Measurements from ENCODE around the gene PLEKHA6. TPM values are rescaled to one million over a fixed set of nuclear protein-coding genes. Genes with fewer than 3 reads are reported as not detected.
"Not testable (repeated sequence)": the region's sequence is repeated elsewhere in the genome, so short reads cannot be mapped to it uniquely, and the experiment has no call there.

PLEKHA6 gene
- total RNA-seq, 1 donor from 2014 or later = 27.9 TPM

- intact Hi-C loops (cut with DNase I) = loop anchor here (1.0 to 5.0 kb wide), 2 partner anchors 49 to 105 kb away; no protein-coding TSS in a partner anchor
- DNase-seq (ENCODE audit: low spot score) = no peak
Measured at GRCh38 chr1:204258213-204259115, 101.3 kb downstream of the PLEKHA6 start.

GRCh38 chr1:204257446-204257845, 102.3 kb downstream of the PLEKHA6 start:
- intact Hi-C loops (cut with DNase I) = loop anchor here (5.0 kb wide), 1 partner anchor 50 kb away; no protein-coding TSS in a partner anchor
- DNase-seq (ENCODE audit: low spot score) = no peak

GRCh38 chr1:204256531-204256930, 103.2 kb downstream of the PLEKHA6 start:
- DNase-seq (ENCODE audit: low spot score) = no peak
- intact Hi-C loops (cut with DNase I) = loop anchor here (5.0 kb wide), 1 partner anchor 51 kb away; no protein-coding TSS in a partner anchor

GRCh38 chr1:204255966-204256365, 103.8 kb downstream of the PLEKHA6 start:
- intact Hi-C loops (cut with DNase I) = loop anchor here (5.0 kb wide), 1 partner anchor 51 kb away; no protein-coding TSS in a partner anchor
- no peak for DNase-seq (ENCODE audit: low spot score)

GRCh38 chr1:204255225-204255624, 104.5 kb downstream of the PLEKHA6 start:
- DNase-seq (ENCODE audit: low spot score) = no peak
- intact Hi-C loops (cut with DNase I) = loop anchor here (5.0 kb wide), 1 partner anchor 52 kb away; no protein-coding TSS in a partner anchor

GRCh38 chr1:204254031-204254661, 105.6 kb downstream of the PLEKHA6 start:
- no peak for DNase-seq (ENCODE audit: low spot score)
- intact Hi-C loops (cut with DNase I) = no loop called here

- intact Hi-C loops (cut with DNase I) = no loop called here
- DNase-seq (ENCODE audit: low spot score) = no peak
Measured at GRCh38 chr1:204251926-204252689, 107.6 kb downstream of the PLEKHA6 start.

GRCh38 chr1:204251286-204251685, 108.4 kb downstream of the PLEKHA6 start:
- intact Hi-C loops (cut with DNase I) = no loop called here
- DNase-seq (ENCODE audit: low spot score) = no peak

GRCh38 chr1:204250428-204251030, 109.2 kb downstream of the PLEKHA6 start:
- intact Hi-C loops (cut with DNase I) = no loop called here
- DNase-seq (ENCODE audit: low spot score) = no peak

- DNase-seq (ENCODE audit: low spot score) = no peak
- intact Hi-C loops (cut with DNase I) = no loop called here
Measured at GRCh38 chr1:204249736-204250427, 109.8 kb downstream of the PLEKHA6 start.

- intact Hi-C loops (cut with DNase I) = no loop called here
- DNase-seq (ENCODE audit: low spot score) = no peak
Measured at GRCh38 chr1:204248954-204249353, 110.8 kb downstream of the PLEKHA6 start.

- no peak for DNase-seq (ENCODE audit: low spot score)
- intact Hi-C loops (cut with DNase I) = no loop called here
Measured at GRCh38 chr1:204246876-204247275, 112.9 kb downstream of the PLEKHA6 start.

- intact Hi-C loops (cut with DNase I) = no loop called here
- DNase-seq (ENCODE audit: low spot score) = no peak
Measured at GRCh38 chr1:204242920-204243319, 116.8 kb downstream of the PLEKHA6 start.

- intact Hi-C loops (cut with DNase I) = no loop called here
- DNase-seq (ENCODE audit: low spot score) = no peak
Measured at GRCh38 chr1:204241914-204242313, 117.8 kb downstream of the PLEKHA6 start.

GRCh38 chr1:204241050-204241449, 118.7 kb downstream of the PLEKHA6 start:
- intact Hi-C loops (cut with DNase I) = no loop called here

GRCh38 chr1:204240233-204240632, 119.5 kb downstream of the PLEKHA6 start:
- intact Hi-C loops (cut with DNase I) = no loop called here
- no peak for DNase-seq (ENCODE audit: low spot score)

More at GRCh38 chr1:204241050-204241449, 118.7 kb downstream of the PLEKHA6 start:
- no peak for DNase-seq (ENCODE audit: low spot score)

GRCh38 chr1:204239401-204239800, 120.3 kb downstream of the PLEKHA6 start:
- intact Hi-C loops (cut with DNase I) = not testable (repeated sequence)

GRCh38 chr1:204238520-204238919, 121.2 kb downstream of the PLEKHA6 start:
- DNase-seq (ENCODE audit: low spot score); intact Hi-C loops (cut with DNase I): not testable (repeated sequence)

More at GRCh38 chr1:204239401-204239800, 120.3 kb downstream of the PLEKHA6 start:
- not testable (repeated sequence) for DNase-seq (ENCODE audit: low spot score)

- DNase-seq (ENCODE audit: low spot score); intact Hi-C loops (cut with DNase I): not testable (repeated sequence)
Measured at GRCh38 chr1:204237515-204237914, 122.2 kb downstream of the PLEKHA6 start.

Data from cardiac septum (tissue), 1 donor.